CD4-positive, alpha-beta T cell treated with Interleukin-6 for 4 hours (primary cell): Measurements from ENCODE around the gene RAB5IF.
"Not testable (repeated sequence)": the region's sequence is repeated elsewhere in the genome, so short reads cannot be mapped to it uniquely, and the experiment has no call there.

Source experiments
- DNase-seq: peaks from one replicate; pipeline ENCODE4 v3.0.0-alpha.2; 2020; ENCODE audit warnings: mixed read lengths

Gene RAB5IF, protein sequence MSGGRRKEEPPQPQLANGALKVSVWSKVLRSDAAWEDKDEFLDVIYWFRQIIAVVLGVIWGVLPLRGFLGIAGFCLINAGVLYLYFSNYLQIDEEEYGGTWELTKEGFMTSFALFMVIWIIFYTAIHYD

DNA sequence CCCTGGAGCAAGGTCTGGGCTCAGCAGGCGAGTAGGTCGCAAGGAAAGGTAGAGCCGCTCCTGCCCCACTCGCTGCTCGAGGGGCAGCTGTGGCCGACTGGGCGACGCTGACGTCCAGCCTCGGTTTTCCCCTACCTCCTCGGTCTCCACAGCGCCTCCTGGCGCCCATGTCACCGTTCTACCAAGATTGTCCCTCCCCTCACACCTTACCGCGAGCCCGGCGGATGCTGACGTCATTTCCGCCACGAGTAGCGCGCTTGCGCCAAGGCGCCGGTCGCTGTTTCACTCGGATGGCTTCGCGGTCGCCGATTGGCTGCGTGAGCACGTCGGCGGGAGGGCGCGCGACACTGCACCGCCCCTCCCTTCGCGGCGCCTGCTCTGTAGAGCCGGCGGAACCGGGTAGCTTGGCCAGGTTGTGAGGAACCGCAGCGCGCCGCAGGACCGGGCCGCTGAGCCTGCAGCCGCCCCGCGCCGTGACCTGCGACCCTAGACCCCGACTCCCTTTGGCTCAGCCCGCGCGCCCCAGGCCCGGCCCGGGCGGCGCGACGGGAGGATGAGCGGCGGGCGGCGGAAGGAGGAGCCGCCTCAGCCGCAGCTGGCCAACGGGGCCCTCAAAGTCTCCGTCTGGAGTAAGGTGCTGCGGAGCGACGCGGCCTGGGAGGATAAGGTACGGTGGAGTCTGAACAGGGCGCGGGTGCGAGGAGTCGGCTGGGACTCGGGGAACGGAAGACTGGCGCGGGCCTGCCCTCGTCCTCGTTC is at the start of gene RAB5IF:
TSS of gene RAB5IF (plus strand) at position 381 of the 759 bp plus-strand sequence. CDS start at position 554, 173 bp downstream.
- DNase-seq = peak; percentile 99

DNA sequence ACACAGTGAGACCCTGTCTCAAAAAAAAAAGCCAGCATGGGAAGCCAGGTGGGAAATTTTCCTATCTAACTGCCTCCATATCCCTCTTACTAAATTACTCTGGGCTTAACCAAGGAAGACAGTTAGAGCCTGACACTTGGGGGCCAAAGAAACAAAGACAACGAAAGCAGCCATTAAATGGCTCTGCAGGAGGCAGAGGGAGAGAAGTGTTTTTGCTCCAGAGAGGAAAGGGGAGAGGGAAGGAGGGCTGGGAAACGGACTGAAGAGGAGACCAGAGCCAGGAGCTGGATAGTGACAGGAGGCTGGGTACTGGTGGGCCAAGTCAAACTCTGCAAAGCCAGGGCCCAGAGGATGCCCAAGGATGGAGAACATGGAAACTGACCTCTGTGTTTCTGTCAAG is 42.9 kb upstream of the RAB5IF start:
- DNase-seq = no peak

DNA sequence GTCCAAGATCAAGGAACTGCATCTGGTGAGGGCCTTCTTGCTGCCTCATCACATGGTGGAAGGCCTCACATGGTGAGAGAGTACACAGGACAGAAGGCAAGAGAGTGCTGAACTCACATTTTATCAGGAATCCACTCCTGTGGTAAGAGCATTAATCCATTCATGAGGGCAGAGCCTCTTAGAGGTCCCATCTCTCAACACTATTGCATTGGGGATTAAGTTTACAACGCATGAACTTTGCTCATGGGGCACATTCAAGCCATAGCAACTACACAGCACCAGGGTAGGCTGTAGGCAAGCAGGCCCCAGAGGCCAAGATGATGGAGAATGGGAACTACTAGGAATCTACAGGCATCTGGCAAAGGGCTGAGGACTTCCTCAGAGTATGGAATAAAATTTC is 42.2 kb upstream of the RAB5IF start:
- no peak for DNase-seq

DNA sequence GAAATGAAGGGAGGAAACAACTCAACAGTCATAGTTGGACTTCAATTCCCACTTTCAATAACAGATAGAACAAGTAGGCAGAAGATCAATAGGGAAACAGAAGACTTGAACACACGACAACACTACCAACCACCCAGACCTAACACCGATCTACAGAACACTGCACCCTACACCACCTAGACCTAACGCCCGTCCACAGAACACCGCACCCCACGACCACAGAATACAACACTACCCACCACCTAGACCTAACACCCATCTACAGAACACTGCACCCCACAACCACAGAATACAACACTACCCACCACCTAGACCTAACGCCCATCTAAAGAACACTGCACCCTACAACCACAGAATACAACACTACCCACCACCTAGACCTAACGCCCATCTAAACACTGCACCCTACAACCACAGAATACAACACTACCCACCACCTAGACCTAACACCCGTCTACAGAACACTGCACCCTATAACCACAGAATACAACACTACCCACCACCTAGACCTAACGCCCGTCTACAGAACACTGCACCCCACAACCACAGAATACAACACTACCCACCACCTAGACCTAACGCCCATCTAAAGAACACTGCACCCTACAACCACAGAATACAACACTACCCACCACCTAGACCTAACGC is 41.4 kb upstream of the RAB5IF start:
- not testable (repeated sequence) for DNase-seq

DNA sequence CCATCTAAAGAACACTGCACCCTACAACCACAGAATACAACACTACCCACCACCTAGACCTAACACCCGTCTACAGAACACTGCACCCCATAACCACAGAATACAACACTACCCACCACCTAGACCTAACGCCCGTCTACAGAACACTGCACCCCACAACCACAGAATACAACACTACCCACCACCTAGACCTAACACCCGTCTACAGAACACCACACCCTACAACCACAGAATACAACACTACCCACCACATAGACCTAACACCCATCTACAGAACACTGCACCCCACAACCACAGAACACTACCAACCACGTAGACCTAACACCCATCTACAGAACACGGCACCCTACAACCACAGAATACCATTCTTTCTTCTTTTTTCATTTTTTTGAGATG is 40.9 kb upstream of the RAB5IF start:
- not testable (repeated sequence) for DNase-seq

DNA sequence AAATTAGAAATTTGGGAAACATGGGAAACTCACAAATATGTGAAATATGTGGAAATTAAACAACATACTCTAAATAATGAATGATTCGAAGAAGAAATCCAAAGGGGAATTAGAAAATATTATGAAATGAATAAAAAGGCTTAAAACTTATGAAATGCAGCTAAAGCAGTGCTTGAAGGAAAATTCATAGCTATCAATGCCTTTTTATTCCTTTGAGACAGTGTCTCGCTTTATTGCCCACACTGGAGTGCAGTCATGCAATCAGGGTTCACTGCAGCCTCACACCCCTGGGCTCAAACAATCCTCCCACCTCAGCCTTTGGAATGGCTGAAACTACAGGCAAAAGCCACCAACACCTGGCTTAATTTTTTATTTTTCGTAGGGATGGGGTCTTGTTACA is 40.1 kb upstream of the RAB5IF start:
- DNase-seq = no peak

DNA sequence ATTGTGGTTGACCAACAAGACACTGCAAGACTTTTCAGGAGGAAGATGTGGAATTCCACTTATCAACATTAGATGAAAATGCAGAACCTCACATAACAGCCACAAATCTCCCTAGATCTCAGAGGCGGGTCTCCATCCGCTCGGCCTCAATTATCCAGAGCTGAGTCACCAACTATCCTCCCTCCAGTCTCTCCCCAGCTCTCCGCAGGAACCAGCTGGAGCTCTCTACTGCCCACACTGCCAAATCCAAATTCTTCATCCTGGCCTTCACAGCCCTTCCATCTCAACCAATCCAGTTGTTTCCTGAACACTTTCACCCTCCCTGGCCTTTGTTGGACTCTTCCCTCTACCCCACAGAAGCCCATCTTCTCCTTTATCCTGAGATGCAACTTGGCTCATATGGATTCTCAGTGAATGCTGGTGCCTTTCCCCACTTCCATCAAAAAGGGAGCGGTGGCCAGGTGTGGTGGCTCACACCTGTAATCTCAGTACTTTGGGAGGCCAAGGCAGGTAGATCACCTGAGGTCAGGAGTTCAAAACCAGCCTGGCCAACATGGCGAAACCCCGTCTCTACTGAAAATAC is 35.6 kb upstream of the RAB5IF start:
- no peak for DNase-seq

DNA sequence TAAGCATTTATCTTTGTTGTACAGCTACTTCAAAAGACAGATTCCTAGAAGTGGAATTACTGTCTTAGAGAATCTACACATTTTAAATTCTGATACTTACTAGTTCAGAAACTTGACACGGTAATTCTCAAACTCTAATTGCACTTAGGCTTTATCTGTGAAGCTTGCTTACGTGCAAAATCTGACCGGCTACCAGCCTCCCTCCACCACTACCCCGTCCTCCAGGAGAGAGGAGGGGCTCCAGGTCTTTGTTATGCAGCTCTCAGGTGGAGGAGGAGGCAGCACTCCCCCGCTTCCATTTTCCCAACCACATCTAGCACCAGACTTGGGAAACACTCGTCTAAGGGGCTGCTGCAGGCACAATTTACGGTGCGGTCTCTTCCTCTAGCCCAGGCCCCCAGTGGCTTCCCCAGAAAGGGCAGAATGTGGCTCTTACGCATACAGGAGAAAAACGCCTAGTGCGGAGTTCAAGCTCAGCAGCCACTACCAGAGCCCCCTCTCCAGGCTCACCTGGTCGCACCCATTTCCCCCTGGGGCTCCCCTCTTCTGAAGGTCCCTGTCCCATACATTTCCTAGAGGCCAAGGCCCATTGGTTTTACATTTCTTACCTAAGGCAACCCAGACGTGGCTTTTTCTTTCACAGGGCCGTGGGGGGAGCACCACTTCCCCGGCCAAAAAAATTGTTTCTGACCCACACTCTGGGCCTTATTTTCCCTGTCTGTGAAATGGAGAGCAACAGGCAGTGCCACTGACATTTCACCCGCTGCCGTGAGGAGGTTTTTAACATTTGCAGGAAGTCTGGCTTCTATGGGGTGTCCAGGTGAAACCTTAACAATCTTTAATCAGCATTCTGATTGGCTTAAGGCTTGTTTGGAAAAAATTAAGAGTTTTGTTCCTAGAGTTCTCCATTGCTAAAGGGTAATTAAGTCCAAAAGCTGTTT is 33.7 kb upstream of the RAB5IF start:
- peak; percentile 10 for DNase-seq

DNA sequence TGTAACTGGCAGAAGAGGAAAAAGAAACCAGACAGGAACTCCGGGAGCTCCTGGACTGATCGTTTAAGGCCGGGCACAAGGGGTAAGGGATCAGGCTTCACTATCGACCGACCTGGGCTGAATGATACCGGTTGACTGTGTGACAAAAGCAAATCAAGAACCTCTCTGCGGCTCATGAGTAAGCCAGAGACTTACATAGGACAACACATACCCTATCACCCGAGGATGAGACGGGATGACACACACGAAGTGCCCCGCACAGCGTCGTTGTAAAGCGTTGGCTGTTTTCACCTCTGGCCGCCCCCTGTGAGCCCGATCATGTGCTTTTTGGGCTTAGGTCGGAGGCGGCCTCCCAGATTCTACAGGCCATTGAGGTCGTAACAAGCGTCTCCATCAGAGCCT is 32.9 kb upstream of the RAB5IF start:
- DNase-seq = peak; percentile 77

DNA sequence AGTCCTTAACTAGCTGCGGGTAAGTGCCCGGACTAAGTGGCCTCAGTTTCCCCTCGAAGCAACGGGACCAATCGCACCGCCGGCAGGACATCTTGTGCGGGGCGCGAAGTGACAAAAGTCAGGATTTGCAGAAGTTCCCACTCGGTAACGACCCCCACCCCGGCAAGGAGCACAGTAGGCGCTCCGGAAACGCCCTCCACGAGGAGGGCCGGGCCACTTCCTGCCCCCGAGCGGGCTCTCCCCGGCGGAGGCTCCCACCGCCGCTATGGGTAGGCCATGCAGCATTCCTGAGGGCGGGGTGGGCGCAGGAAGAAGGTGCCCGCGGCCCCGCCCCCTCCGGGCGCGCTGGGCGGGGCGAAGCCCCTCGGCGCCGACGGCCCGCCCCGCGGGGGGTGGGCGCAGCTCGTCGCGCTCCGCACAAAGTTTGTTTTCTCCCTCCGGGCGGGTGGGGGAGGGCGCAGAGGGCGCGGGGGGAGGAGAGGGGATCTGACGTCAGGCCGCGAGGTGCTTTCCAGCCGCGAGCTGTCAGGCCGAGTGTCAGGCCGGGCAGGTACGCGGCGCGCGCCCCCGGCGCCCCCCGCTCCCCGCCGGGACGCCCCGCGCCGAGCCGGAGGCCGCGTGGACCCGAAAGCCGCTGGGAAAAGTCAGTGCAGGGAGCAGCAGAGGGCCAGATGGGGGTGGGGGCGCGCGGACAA is 32.3 kb upstream of the RAB5IF start, which contains the start of gene TGIF2:
TSS of gene TGIF2 (plus strand) at position 495 of the 695 bp plus-strand sequence. CDS start 5,178 bp downstream, outside the sequence.
- DNase-seq = peak; percentile 94

DNA sequence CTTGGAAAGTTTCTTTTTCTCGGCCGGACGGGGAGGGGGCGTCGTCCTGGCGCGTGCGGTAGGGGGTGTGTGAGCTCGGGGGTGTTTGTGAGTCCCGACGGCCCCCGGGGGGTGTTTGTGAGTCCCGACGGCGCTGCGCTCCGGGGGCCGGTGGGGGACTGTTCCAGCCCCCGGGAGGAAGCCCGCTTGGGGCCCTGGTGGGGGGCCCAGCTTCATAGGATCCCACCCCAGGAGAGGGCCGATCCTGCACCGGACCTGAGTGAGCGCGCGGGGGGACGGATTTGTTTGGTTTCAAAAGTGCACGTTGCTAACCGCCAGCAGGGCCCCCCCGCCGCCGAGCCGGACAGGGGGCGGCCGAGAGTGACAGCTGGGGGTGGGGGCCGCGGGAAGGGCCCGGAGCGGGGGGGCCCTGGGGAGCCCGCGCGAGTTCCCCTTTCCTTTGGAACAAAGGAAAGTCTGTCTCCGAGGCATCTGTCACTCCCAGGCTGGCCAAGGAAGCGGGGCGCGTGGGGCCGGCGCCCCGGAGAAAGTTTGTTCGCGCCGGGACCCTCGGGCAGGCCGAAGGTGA is 31.7 kb upstream of the RAB5IF start:
- DNase-seq = peak; percentile 32

DNA sequence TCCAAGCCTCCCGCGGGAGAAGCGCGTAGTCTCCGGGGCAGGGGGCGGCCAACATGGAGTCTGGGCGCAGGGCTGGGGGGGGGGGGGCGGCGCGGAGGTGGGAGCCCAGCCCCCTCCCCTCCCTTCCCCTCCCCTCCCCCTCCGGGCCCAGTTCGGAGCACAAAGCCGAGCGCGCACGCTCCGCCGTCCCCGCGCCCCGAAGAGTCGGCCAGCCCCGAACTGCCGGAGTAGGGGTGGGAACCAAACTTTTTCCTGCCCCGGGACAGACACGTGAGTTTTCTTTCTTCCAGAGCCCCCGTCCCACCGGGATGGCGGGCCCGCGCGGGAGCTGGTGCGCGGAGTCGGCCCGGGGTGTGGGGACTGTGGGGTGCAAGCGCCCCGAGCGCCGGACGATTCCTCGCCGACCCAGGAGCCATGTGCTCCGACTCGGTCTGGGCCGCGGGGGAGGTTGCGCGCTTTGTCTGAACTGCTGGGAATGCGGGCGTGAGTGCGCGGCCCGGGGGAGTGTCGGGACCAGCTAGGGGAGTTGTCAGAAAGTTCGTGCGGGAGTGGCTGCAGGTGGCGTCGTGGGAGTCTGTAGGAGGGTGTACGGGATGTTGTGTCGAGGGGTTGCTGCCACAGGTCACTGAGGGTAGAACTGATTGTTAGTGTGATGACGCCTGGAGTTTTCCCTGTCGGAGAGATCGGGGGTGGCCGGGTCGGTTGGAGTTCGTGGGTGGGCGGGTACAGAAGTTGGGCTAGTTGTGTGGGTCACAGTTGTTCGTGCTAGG is 31.0 kb upstream of the RAB5IF start:
- peak; percentile 65 for DNase-seq

DNA sequence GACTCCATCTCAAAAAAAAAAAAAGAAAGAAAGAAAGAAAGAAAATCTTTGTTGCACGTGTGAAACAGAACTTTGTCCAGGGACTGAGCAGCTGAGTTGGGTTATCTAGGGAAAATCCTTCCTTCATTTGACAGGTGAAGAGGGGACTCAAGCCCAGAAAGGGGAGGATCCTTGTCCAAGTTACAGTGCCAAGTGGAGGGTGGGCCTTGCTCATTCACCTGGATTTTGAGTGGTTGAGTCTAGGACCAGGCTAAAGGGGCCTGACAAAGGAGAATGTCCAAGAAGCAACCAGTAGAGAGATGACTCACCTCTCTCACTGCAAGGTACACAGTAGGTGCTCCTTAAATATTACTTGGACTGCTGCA is 29.5 kb upstream of the RAB5IF start:
- DNase-seq = no peak

DNA sequence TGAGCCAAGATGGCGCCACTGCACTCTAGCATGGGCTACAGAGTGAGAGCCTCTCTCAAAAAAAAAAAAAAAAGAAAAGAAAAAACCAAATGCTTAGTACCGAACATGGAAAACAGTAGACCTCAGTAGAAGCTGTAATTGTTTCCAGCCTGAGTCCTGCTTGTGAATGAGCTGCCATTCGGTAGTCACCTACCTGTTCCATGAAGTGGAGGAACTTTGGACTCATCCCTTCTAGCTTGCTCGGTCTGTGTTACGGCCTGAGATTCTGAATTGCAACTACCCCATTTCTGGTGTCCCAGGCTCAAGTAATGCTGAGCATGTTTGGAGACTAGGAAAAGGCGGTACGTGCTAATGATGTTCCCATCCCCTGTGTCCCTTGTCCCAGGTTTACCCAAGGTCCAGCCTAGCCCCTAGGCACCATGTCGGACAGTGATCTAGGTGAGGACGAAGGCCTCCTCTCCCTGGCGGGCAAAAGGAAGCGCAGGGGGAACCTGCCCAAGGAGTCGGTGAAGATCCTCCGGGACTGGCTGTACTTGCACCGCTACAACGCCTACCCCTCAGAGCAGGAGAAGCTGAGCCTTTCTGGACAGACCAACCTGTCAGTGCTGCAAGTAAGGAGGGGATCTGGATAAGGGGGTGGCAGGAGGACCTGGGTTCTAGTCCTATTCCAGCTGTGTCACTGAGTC is 27.1 kb upstream of the RAB5IF start:
- no peak for DNase-seq

DNA sequence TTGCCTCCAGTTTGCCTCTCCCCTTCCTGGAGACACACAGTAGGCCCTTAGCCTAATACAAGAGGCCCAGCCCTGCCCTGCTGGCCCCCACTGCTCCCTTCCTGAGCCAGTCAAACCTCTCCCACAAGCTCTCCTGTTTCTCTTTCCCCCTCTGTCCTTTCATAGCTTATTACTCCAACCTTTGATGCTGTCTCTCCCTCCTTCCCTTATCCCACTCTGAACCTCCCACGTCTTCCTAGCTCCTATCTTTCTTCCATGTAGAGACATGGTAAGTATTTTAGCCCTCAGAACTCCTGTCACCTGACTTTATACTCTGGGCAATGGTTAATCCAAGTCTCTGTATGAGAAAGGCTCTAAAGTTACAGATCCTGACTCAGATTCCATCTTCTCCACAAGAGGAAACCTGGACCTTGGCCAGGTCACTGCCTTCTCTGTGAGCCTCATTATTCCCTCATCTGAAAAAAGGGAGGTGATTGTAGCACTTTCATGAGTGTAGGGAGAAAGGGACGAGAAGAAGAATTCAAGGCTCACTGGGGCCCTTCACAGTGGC is 25.5 kb upstream of the RAB5IF start:
- DNase-seq = no peak

DNA sequence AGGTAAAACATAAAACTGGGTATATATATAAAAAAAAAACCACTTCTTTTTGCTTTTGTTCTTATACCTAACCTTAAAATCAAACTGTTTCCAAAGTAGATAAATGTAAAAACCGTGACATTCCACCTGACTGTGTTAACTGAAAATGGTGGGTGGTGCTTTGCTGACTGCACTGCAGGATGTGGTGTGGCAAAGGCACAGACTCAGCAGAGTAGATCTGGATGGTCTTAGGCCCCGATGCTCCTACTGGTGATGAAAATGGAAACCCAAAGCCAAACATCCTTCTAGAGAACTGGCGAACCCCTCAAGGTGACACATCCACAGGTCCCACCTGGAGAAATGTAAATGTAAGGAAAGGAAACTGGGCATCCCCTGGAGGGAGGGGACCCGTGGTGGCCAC is 23.3 kb upstream of the RAB5IF start:
- peak; percentile 33 for DNase-seq

DNA sequence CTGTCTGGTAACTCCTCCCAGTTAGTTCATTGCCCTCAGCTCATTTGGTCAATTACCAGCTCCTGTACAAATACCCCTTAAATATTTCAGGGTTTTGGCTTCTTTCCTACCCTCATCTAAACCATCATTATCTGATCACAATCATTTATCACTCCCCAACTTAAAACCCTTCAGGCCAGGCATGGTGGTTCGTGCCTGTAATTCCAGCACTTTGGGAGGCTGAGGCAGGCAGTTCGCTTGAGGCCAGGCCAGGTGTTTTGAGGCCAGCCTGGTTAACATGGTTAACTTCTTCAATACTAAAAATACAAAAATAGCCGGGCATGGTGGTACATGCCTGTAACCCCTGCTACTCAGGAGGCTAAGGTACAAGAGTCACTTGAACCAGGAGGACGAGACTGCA is 22.8 kb upstream of the RAB5IF start:
- no peak for DNase-seq

DNA sequence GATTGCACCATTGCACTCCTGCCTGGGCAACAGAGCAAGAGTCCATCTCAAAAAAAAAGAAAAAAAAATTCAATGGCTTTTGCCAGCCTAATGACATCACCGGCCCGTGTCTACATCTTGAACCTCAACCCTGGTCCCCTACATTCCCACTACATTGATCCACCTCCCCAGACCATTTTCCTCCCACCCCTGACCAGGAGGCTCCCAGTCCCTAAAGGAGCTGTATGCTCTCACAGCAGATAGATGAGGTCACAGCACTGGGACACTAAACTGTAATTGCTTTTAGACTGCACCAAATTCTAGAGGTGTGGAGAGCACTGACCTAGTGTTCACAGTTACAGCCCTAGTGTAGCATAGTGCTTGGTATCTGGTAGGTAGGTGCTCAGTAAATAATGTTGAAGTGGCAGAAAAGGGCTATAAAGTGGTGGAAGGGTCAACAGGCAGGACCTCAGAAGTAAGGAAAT is 21.5 kb upstream of the RAB5IF start:
- DNase-seq = no peak

DNA sequence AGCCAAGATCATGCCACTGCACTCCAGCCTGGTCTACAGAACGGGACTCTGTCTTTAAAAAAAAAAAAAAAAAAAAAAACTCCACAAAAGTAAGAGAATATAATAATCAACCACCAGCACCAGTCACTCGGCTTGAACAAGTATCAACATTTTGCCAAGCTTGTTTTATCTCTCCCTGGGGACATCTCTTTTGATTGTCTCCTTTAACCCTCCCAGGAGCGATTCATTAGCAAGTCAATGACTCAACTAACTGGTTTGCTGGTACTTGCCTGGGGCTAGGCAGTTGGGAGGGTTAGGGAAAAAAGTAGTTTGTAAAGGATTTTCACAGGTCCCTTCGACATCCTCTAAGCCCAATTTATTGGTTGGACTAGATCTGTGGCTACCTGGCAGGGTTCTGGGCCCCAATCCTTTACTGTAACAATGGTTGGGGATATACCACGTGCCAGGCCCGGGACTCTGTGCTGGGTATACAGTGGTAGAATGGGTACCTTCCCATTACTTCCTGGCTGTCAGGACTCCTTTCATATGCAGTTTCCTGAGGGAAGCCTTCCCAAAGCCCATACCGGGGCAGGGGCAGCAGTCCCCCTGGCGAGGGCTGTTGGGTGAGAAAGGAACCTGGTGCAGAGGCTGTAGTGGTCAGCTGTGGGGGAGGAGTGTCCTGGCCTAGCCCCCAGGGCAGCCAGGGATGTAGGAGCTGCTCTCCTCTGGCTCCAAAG is 20.0 kb upstream of the RAB5IF start:
- no peak for DNase-seq
